ENCODE measurements around the gene B3GALT2. TPM values are rescaled to one million over a fixed set of nuclear protein-coding genes. Genes with fewer than 3 reads are reported as not detected.

Gene B3GALT2
- total and polyA plus RNA-seq, 2 donors (not counting 3 experiments of a cell fraction or from before 2014, with no cell fraction given): not detected

- dilution Hi-C loops (cut with MboI; ENCODE audit: extremely low pct_ligation_motif_present, low sequenced_read_pairs): no loop called here
- BruUV-seq (replicated peaks): no TSS peak
- no peaks in the 10 kb centered on the region for H3K9me1 ChIP-seq (replicated peaks; ENCODE audit: control insufficient read depth, extremely low read depth, insufficient read depth, low read length)
- H4K20me1 ChIP-seq (replicated peaks; ENCODE audit: control insufficient read depth, extremely low read depth, insufficient read depth, low read length): no peaks in the 10 kb centered on the region
- no peak overlapping the region for H3K4me3 ChIP-seq (replicated peaks in 1 of 3; ENCODE audit: insufficient read depth in 1 of 3, low read depth in 1 of 3, low read length in 3 of 3)
- peaks cover 11% of the 10 kb centered on the region for H3K4me1 ChIP-seq (ENCODE audit: control insufficient read depth, extremely low read depth, insufficient read depth, low read length)
- no peak for TF ChIP-seq JUN (IDR thresholded peaks at IDR 0.05; ENCODE audit: borderline replicate concordance, insufficient read depth, insufficient read length, low read depth)
- TF ChIP-seq GATA2 (IDR thresholded peaks at IDR 0.05; ENCODE audit: insufficient read depth, insufficient read length, low read depth, low read length): no peak
- TF ChIP-seq, protein P1, sequence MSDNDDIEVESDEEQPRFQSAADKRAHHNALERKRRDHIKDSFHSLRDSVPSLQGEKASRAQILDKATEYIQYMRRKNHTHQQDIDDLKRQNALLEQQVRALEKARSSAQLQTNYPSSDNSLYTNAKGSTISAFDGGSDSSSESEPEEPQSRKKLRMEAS (IDR thresholded peaks at IDR 0.05; ENCODE audit: insufficient read depth, insufficient read length): no peak
- TF ChIP-seq EZH2 (IDR thresholded peaks at IDR 0.05; ENCODE audit: borderline replicate concordance, low read depth, low read length, severe bottlenecking): no peak
- no peak for TF ChIP-seq FOS (IDR thresholded peaks at IDR 0.05; ENCODE audit: borderline replicate concordance, insufficient read depth, low read length)
- no peak for TF ChIP-seq POLR2A (IDR thresholded peaks at IDR 0.05; ENCODE audit: low read depth, low read length)
- TF ChIP-seq MYC (IDR thresholded peaks at IDR 0.05; ENCODE audit: low read depth, low read length): no peak
- TF ChIP-seq, protein P2, sequence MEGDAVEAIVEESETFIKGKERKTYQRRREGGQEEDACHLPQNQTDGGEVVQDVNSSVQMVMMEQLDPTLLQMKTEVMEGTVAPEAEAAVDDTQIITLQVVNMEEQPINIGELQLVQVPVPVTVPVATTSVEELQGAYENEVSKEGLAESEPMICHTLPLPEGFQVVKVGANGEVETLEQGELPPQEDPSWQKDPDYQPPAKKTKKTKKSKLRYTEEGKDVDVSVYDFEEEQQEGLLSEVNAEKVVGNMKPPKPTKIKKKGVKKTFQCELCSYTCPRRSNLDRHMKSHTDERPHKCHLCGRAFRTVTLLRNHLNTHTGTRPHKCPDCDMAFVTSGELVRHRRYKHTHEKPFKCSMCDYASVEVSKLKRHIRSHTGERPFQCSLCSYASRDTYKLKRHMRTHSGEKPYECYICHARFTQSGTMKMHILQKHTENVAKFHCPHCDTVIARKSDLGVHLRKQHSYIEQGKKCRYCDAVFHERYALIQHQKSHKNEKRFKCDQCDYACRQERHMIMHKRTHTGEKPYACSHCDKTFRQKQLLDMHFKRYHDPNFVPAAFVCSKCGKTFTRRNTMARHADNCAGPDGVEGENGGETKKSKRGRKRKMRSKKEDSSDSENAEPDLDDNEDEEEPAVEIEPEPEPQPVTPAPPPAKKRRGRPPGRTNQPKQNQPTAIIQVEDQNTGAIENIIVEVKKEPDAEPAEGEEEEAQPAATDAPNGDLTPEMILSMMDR (IDR thresholded peaks at IDR 0.05; ENCODE audit: extremely low read depth in 1 of 2, insufficient read depth in 1 of 2, low read depth in 1 of 2, low read length in 2 of 2): no peak
- TF ChIP-seq POLR2AphosphoS5 (IDR thresholded peaks at IDR 0.05; ENCODE audit: insufficient read depth, low read depth, low read length): no peak
- no peak overlapping the region for H3K4me2 ChIP-seq (ENCODE audit: insufficient read depth, low read length)
- no peaks in the 10 kb centered on the region for H3K27me3 ChIP-seq (ENCODE audit: control insufficient read depth in 2 of 2, insufficient read depth in 2 of 2, low read length in 2 of 2)
- H2AFZ ChIP-seq (ENCODE audit: low read depth, low read length): no peak overlapping the region
- ChIA-PET CTCF (no interaction called here), POLR2A (no interaction called here)
- H3K36me3 ChIP-seq (ENCODE audit: control insufficient read depth in 2 of 2, extremely low read depth in 1 of 2, insufficient read depth in 2 of 2, low read length in 2 of 2): peaks cover 0 to 5% of the 10 kb centered on the region in 2 experiments
- peak; percentile 11 for DNase-seq (ENCODE audit: low read depth, low spot score)
- no peak for FAIRE-seq
- no peaks in the 10 kb centered on the region for H3K9me3 ChIP-seq (replicated peaks; ENCODE audit: control insufficient read depth, insufficient read depth, low read length)
- intact Hi-C loops (cut with micrococcal nuclease): no loop called here
- no peaks in the 10 kb centered on the region for H3K79me2 ChIP-seq (ENCODE audit: control insufficient read depth, insufficient read depth, low read length)
- no peak overlapping the region for H3K27ac ChIP-seq (ENCODE audit: insufficient read depth, low read depth, low read length)
- no peak overlapping the region for H3K9ac ChIP-seq (replicated peaks; ENCODE audit: extremely low read depth, insufficient read depth, low read length)
These were observed 25.1 kb upstream of the B3GALT2 start for GRCh38 chr1:193211539-193211938.

Data from endothelial cell of umbilical vein (primary cell).